Prostate gland (tissue), 2 donors: Measurements from ENCODE around the gene TCF4.

Experiments used
- POLR2A ChIP-seq: fragments of 450-650 bp; IDR thresholded peaks from one replicate; pipeline ENCODE4 v1.6.1; 2016; ENCODE audit warnings: antibody characterized with exemption, mild to moderate bottlenecking
- POLR2AphosphoS5 ChIP-seq: sonication (generic); formaldehyde crosslinking; IDR thresholded peaks from one replicate; pipeline ENCODE4 v1.6.1; 2017; ENCODE audit warnings: antibody characterized with exemption
- TF ChIP-seq, protein P1 (sequence below), 4 experiments: fragments of 200-600 bp in 2 of 4; fragments of 450-650 bp in 2 of 4; sonication (generic) in 2 of 4; IDR thresholded peaks; 1 replicate in 3 of 4; 2 replicates in 1 of 4; pipeline ENCODE4 v1.5.1; 2016 to 2019; ENCODE audit warnings: antibody characterized with exemption in 4 of 4, mild to moderate bottlenecking in 2 of 4, moderate library complexity in 2 of 4

DNA sequence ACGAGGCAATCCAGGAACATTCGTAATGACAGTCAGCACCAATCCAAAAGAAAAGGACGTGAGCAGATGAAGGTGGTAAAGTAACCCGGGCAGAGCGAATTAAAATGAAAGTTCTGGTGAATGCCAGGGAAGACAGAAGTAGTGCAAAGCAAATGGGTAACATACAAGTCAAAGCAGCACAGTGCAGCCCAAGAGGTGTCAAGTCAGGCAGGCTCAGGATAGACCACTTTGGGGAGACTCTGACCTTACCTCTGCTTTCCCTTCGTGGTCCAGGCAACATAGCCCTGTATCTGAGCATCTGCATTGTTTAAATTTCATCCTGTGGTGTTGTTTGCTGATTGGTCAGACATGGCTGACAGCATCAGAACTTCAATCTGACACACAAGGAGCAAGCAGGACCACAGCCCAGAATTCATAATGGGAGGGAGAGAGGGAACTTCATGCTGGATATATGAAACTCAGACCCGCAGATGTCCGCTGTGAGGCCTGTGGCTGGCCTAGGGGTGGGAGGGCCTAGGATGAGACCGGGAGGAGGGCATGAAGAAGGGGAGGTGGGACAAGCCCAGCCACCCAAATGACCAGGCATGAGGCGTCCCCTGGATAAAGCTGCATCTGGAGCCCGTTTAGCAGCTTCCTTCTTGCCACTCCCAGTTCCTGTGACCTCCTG is 285.7 kb downstream of the TCF4 start:
- TF ChIP-seq POLR2AphosphoS5 (no peak), POLR2A (no peak)
- TF ChIP-seq, protein P1, sequence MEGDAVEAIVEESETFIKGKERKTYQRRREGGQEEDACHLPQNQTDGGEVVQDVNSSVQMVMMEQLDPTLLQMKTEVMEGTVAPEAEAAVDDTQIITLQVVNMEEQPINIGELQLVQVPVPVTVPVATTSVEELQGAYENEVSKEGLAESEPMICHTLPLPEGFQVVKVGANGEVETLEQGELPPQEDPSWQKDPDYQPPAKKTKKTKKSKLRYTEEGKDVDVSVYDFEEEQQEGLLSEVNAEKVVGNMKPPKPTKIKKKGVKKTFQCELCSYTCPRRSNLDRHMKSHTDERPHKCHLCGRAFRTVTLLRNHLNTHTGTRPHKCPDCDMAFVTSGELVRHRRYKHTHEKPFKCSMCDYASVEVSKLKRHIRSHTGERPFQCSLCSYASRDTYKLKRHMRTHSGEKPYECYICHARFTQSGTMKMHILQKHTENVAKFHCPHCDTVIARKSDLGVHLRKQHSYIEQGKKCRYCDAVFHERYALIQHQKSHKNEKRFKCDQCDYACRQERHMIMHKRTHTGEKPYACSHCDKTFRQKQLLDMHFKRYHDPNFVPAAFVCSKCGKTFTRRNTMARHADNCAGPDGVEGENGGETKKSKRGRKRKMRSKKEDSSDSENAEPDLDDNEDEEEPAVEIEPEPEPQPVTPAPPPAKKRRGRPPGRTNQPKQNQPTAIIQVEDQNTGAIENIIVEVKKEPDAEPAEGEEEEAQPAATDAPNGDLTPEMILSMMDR (IDR thresholded peaks at IDR 0.05) = no peak
